K562 treated with DMSO at 1 percent for 48 hours (cell line): ENCODE data around the gene MAL. TPM values are rescaled to one million over a fixed set of nuclear protein-coding genes. Genes with fewer than 3 reads are reported as not detected.

Experiments used
- total RNA-seq: library from RNA; unstranded; fragments of 300-600 nt; gene quantifications from 2 replicates; pipeline ENCODE4 v1.2.3, GENCODE V29; 2022; ENCODE audit warnings: low replicate concordance; ENCODE audit errors: extremely low read depth

Gene MAL
- total RNA-seq, result not detected in 2 replicates

GRCh38 chr2:95025406-95026319 is at the start of gene MAL:
MAL (plus strand) TSS chr2:95025708; CDS start chr2:95025793, 85 bp downstream.

Other genes with a start within 250 kb of the MAL start
- not detected in 2 replicates for gene TEKT4, start 154.3 kb upstream of the MAL start, total RNA-seq
- gene MRPS5, start 96.1 kb downstream of the MAL start, total RNA-seq, result not detected in 2 replicates
- not detected in 2 replicates for gene ZNF514, start 134.1 kb downstream of the MAL start, total RNA-seq
- not detected in 2 replicates for gene ZNF2, start 140.1 kb downstream of the MAL start, total RNA-seq
- not detected in 2 replicates for gene ZNF892, start 181.8 kb downstream of the MAL start, total RNA-seq
- gene PROM2, start 248.7 kb downstream of the MAL start, total RNA-seq, result not detected in 2 replicates